HG02973 (cell line): Measurements from ENCODE around the gene ATP13A4.

Experiments used
- ATAC-seq: cut with Tn5 transposase; IDR thresholded peaks from one replicate; pipeline ENCODE4 v1.9.1; 2021; ENCODE audit warnings: moderate library complexity; ENCODE audit not compliant: unreplicated experiment

The ATP13A4 gene

GRCh38 chr3:193498215-193498614 is 56.5 kb downstream of the ATP13A4 start:
- no peak for ATAC-seq

GRCh38 chr3:193496658-193497057 is 58.0 kb downstream of the ATP13A4 start:
- ATAC-seq = no peak

- ATAC-seq = no peak
Measured at GRCh38 chr3:193491026-193491425, 63.7 kb downstream of the ATP13A4 start.

- ATAC-seq = no peak
Measured at GRCh38 chr3:193490580-193490979, 64.1 kb downstream of the ATP13A4 start.

- ATAC-seq = no peak
Measured at GRCh38 chr3:193489949-193490348, 64.7 kb downstream of the ATP13A4 start.

GRCh38 chr3:193488741-193489140 is 66.0 kb downstream of the ATP13A4 start:
- no peak for ATAC-seq

- no peak for ATAC-seq
Measured at GRCh38 chr3:193483988-193484539, 70.6 kb downstream of the ATP13A4 start.

- ATAC-seq = no peak
Measured at GRCh38 chr3:193481436-193481835, 73.3 kb downstream of the ATP13A4 start.

GRCh38 chr3:193474446-193474845 is 80.2 kb downstream of the ATP13A4 start:
- ATAC-seq = no peak

GRCh38 chr3:193470710-193471109 is 84.0 kb downstream of the ATP13A4 start:
- ATAC-seq = no peak

GRCh38 chr3:193465992-193466608 is 88.6 kb downstream of the ATP13A4 start:
- no peak for ATAC-seq

GRCh38 chr3:193464889-193465288 is 89.8 kb downstream of the ATP13A4 start:
- no peak for ATAC-seq

- ATAC-seq = no peak
Measured at GRCh38 chr3:193457526-193457925, 97.2 kb downstream of the ATP13A4 start.

- no peak for ATAC-seq
Measured at GRCh38 chr3:193452338-193452737, 102.4 kb downstream of the ATP13A4 start.

GRCh38 chr3:193451902-193452301 is 102.8 kb downstream of the ATP13A4 start:
- ATAC-seq = no peak

GRCh38 chr3:193446965-193447602 is 107.6 kb downstream of the ATP13A4 start:
- no peak for ATAC-seq

- no peak for ATAC-seq
Measured at GRCh38 chr3:193439423-193439822, 115.3 kb downstream of the ATP13A4 start.

- no peak for ATAC-seq
Measured at GRCh38 chr3:193418576-193419373, 135.9 kb downstream of the ATP13A4 start.

GRCh38 chr3:193416629-193417028 is 138.1 kb downstream of the ATP13A4 start:
- no peak for ATAC-seq

GRCh38 chr3:193407688-193408087 is 147.0 kb downstream of the ATP13A4 start:
- no peak for ATAC-seq

GRCh38 chr3:193407112-193407511 is 147.6 kb downstream of the ATP13A4 start:
- no peak for ATAC-seq

- ATAC-seq = no peak
Measured at GRCh38 chr3:193403307-193403706, 151.4 kb downstream of the ATP13A4 start.
